Retina (tissue), 1 donor: ENCODE results near the gene SEC61G.

Experiments used
- DNase-seq: peaks from one replicate; pipeline ENCODE4 v3.0.0-alpha.2; 2016

Gene SEC61G

GRCh38 chr7:54757711-54758110 is 1.3 kb downstream of the SEC61G start:
- no peak for DNase-seq

- DNase-seq = no peak
Observed at GRCh38 chr7:54749200-54749599, 9.8 kb downstream of the SEC61G start.

GRCh38 chr7:54747234-54747633 is 11.8 kb downstream of the SEC61G start:
- no peak for DNase-seq

- no peak for DNase-seq
Observed at GRCh38 chr7:54743580-54743979, 15.4 kb downstream of the SEC61G start.

GRCh38 chr7:54738737-54739136 is 20.3 kb downstream of the SEC61G start:
- no peak for DNase-seq

- DNase-seq = no peak
Observed at GRCh38 chr7:54729107-54729506, 29.9 kb downstream of the SEC61G start.

GRCh38 chr7:54728411-54728810 is 30.6 kb downstream of the SEC61G start:
- DNase-seq = peak; percentile 54

- no peak for DNase-seq
Observed at GRCh38 chr7:54725255-54725654, 33.8 kb downstream of the SEC61G start.

GRCh38 chr7:54722502-54722901 is 36.5 kb downstream of the SEC61G start:
- no peak for DNase-seq

- DNase-seq = no peak
Observed at GRCh38 chr7:54722026-54722425, 37.0 kb downstream of the SEC61G start.

GRCh38 chr7:54719974-54720373 is 39.0 kb downstream of the SEC61G start:
- DNase-seq = no peak

GRCh38 chr7:54719425-54719824 is 39.6 kb downstream of the SEC61G start:
- no peak for DNase-seq

GRCh38 chr7:54712820-54713219 is 46.2 kb downstream of the SEC61G start:
- no peak for DNase-seq

- DNase-seq = no peak
Observed at GRCh38 chr7:54711900-54712595, 47.0 kb downstream of the SEC61G start.

- DNase-seq = no peak
Observed at GRCh38 chr7:54709283-54709682, 49.7 kb downstream of the SEC61G start.

- DNase-seq = no peak
Observed at GRCh38 chr7:54705436-54705835, 53.6 kb downstream of the SEC61G start.

- no peak for DNase-seq
Observed at GRCh38 chr7:54704851-54705250, 54.2 kb downstream of the SEC61G start.
